ENCODE results near the gene A1CF. TPM values are rescaled to one million over a fixed set of nuclear protein-coding genes. Genes with fewer than 3 reads are reported as not detected.

The A1CF gene
- total RNA-seq, 2 donors from 2014 or later: not detected

DNA sequence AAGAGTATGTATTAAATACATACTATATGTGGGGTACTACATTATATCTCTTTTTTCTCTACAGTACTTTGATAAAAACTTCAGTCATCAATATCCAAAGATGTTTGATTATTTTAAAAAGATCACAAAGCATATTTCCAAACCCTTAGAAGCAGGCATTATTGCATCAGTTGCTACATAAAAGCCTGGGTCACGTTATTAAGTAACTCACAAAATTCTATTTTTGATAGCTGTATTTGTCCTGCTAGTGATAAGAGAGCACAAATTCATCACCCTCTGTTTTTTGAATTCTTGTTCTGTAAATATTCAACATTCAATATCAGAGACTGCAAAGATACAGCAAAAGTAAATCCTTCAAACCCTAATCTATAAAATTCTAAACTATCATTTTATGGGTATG is 30.0 kb downstream of the A1CF start:
- Histone ChIP-seq H3K36me3 (no peaks in the 10 kb centered on the region), H3K4me3 (no peak overlapping the region), H3K9me3 (no peaks in the 10 kb centered on the region), H3K27ac (no peak overlapping the region), H3K4me1 (no peaks in the 10 kb centered on the region), H3K27me3 (no peaks in the 10 kb centered on the region)
- DNase-seq (ENCODE audit: low spot score): no peak
- TF ChIP-seq, protein P1, sequence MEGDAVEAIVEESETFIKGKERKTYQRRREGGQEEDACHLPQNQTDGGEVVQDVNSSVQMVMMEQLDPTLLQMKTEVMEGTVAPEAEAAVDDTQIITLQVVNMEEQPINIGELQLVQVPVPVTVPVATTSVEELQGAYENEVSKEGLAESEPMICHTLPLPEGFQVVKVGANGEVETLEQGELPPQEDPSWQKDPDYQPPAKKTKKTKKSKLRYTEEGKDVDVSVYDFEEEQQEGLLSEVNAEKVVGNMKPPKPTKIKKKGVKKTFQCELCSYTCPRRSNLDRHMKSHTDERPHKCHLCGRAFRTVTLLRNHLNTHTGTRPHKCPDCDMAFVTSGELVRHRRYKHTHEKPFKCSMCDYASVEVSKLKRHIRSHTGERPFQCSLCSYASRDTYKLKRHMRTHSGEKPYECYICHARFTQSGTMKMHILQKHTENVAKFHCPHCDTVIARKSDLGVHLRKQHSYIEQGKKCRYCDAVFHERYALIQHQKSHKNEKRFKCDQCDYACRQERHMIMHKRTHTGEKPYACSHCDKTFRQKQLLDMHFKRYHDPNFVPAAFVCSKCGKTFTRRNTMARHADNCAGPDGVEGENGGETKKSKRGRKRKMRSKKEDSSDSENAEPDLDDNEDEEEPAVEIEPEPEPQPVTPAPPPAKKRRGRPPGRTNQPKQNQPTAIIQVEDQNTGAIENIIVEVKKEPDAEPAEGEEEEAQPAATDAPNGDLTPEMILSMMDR (IDR thresholded peaks at IDR 0.05): no peak

DNA sequence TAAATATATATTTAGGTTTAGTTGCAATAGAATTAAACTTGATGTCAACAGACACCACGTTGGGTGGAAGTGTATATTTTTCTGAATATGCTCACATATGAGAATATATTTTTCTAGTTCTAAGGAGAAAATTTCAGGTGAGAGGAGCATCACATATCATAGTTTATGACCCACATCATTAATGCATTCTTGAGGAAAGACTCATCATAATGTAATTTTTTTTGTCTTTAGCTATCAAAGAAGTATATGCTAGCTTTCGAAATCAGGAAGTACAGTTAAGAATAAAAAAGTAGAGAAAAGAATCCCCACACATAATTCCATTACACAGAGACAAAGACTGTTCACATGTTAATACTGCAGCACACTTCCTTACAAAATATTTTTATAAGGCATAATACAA is 30.4 kb downstream of the A1CF start:
- H3K36me3 ChIP-seq: no peaks in the 10 kb centered on the region

DNA sequence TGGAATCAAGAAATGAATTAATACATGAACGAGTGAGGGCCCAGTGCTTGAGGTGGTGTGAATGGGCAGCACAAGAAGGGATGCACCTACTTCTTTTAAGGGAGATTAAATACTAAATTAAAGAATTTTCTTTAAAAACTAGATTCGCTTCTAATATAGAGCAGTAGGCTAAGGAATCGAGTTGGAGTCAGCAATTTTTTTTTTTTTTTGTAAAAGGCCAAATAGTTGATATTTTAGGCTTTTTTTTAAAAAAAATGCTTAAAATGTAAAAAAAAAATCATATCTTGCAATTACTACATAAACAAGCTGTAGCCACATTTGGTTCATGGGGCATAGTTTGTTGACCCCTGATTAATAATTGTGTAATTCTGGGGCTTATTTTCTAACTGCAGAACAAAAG is 31.9 kb downstream of the A1CF start:
- no peaks in the 10 kb centered on the region for H3K36me3 ChIP-seq
- no peaks in the 10 kb centered on the region for H3K27me3 ChIP-seq
- DNase-seq (ENCODE audit: low spot score): no peak
- H3K9me3 ChIP-seq: no peaks in the 10 kb centered on the region
- H3K4me1 ChIP-seq: no peaks in the 10 kb centered on the region
- TF ChIP-seq, protein P1 (IDR thresholded peaks at IDR 0.05): no peak
- H3K4me3 ChIP-seq: no peak overlapping the region
- no peak overlapping the region for H3K27ac ChIP-seq

More for the DNA sequence above, 30.4 kb downstream of the A1CF start:
- Histone ChIP-seq H3K27ac (no peak overlapping the region), H3K9me3 (no peaks in the 10 kb centered on the region), H3K27me3 (no peaks in the 10 kb centered on the region), H3K4me1 (no peaks in the 10 kb centered on the region), H3K4me3 (no peak overlapping the region)
- TF ChIP-seq, protein P1 (IDR thresholded peaks at IDR 0.05): no peak
- no peak for DNase-seq (ENCODE audit: low spot score)

DNA sequence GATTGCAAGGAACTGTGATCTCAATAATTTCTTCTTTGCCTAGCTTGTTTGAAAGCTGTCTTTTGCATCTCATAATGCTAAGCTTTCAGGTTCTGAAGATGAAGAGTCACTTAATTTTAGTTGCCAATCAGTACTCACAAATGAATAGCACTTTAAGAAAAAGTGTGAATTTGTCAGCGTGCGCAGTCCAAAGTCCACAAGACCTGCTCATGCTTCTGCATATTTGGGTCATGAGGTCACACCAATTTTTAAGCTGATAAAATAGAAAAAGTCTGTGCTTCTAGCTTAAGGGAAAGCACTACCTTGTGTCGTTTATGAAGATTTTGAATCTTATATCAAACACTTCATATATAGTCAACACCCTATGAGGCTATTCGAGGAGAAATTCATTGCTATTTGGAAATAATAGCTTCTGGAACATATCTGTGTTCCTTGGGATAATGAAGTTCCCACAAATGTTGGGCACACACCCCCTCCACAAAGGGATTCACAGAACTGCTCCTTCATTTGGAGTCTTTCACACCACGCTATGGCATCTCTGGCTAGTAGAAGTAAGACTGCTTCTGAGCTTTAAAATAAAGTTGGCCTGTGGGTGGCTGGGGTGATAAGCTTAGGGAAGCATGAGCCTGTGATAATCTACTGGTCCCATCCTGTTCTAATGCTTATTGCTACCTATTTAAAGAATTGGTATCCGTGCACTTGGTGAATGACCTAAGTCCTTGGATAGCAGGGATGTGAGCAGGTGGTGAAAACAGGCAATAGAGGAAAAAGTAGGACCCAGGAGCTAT is 33.3 kb downstream of the A1CF start:
- TF ChIP-seq, protein P1 (IDR thresholded peaks at IDR 0.05): no peak
- no peak for DNase-seq (ENCODE audit: low spot score)
- no peaks in the 10 kb centered on the region for H3K27me3 ChIP-seq
- H3K4me3 ChIP-seq: no peak overlapping the region
- H3K36me3 ChIP-seq: no peaks in the 10 kb centered on the region
- H3K4me1 ChIP-seq: no peaks in the 10 kb centered on the region
- H3K27ac ChIP-seq: no peak overlapping the region
- H3K9me3 ChIP-seq: no peaks in the 10 kb centered on the region

DNA sequence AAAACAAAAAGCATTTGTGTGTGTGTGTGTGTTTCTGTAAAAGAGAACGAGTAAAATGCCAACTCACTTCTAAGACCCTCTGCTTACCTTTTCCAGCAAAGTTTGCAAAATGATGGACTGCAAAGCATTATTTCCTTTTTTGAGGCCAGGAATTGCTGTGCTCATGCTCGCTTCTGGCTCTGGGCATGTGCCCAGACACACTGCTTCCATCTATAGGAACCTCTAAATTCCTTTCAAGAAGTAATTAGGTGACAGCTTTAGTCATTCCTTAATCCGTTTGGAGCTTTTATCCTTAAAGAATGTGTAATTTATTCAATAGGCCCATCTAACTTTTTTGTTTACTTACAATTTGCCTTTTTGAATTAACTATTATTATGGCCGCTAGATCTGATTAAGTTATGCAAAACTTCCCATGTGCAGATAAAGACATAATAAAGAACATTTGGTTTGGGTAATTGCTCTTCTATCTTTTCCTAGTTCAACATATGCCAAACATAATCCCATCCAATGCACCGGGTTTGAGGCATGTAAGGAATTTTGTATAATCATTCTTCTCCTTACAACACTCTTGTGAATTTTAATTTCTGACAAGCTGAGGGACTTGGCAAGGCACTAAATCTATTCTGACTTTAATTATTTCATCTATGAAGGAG is 34.7 kb downstream of the A1CF start:
- Histone ChIP-seq H3K27ac (no peak overlapping the region), H3K4me3 (no peak overlapping the region), H3K27me3 (no peaks in the 10 kb centered on the region), H3K4me1 (no peaks in the 10 kb centered on the region), H3K36me3 (no peaks in the 10 kb centered on the region), H3K9me3 (no peaks in the 10 kb centered on the region)
- TF ChIP-seq, protein P1 (IDR thresholded peaks at IDR 0.05): no peak
- no peak for DNase-seq (ENCODE audit: low spot score)

Data from right atrium auricular region (tissue), 2 donors.